GM10248 (cell line): ENCODE data around the gene CACNA1S.

Experiments
- CTCF ChIA-PET: fragments of 300-600 bp; sonication (Branson Sonifier 250); formaldehyde crosslinking; extraction: SDS; loops from one replicate; lab custom pipeline; 2021; ENCODE audit warnings: antibody characterized with exemption; lab: Yijun Ruan, JAX
- POLR2A ChIA-PET: fragments of 350-650 bp; sonication (Branson Sonifier 250); formaldehyde crosslinking; extraction: SDS; loops from one replicate; lab custom pipeline; 2020; ENCODE audit warnings: antibody characterized with exemption; lab: Yijun Ruan, JAX
- DNase-seq: peaks from one replicate; pipeline ENCODE4 v3.0.0; 2012; ENCODE audit errors: extremely low spot score
- CTCF ChIP-seq: IDR thresholded peaks from 2 replicates; pipeline ENCODE4 v1.5.1; 2012; ENCODE audit warnings: mild to moderate bottlenecking, low read depth; ENCODE audit errors: extremely low read depth, missing control alignments, control extremely low read depth

Gene CACNA1S

GRCh38 chr1:201069636-201070035, 42.6 kb downstream of the CACNA1S start:
- ChIA-PET CTCF (interaction anchor here (1.0 kb wide), 1 partner anchor 491 kb away, joined by 3 read pairs; no protein-coding TSS in a partner anchor), POLR2A (interaction anchor here (0.6 kb wide), 1 partner anchor 50 kb away, joined by 3 read pairs; no protein-coding TSS in a partner anchor)
- TF ChIP-seq CTCF: no peak
- DNase-seq: no peak

- no peak for DNase-seq
- POLR2A ChIA-PET: interaction anchor here (0.6 kb wide), 1 partner anchor 50 kb away, joined by 3 read pairs; no protein-coding TSS in a partner anchor
- CTCF ChIA-PET: no interaction called here
- no peak for TF ChIP-seq CTCF
These were observed 43.2 kb downstream of the CACNA1S start for GRCh38 chr1:201068976-201069375.

- TF ChIP-seq CTCF: no peak
- DNase-seq: no peak
- ChIA-PET CTCF (interaction anchor here (1.2 to 2.0 kb wide), 3 partner anchors 24 to 96 kb away, joined by 3 to 6 read pairs (median 4); no protein-coding TSS in a partner anchor), POLR2A (no interaction called here)
These were observed 45.2 kb downstream of the CACNA1S start for GRCh38 chr1:201066986-201067385.

GRCh38 chr1:201065686-201066085, 46.5 kb downstream of the CACNA1S start:
- ChIA-PET CTCF (interaction anchor here (1.6 kb wide), 1 partner anchor 94 kb away, joined by 4 read pairs; no protein-coding TSS in a partner anchor), POLR2A (no interaction called here)
- TF ChIP-seq CTCF: no peak
- DNase-seq: no peak

GRCh38 chr1:201064806-201065205, 47.4 kb downstream of the CACNA1S start:
- DNase-seq: no peak
- POLR2A ChIA-PET: no interaction called here
- no peak for TF ChIP-seq CTCF
- CTCF ChIA-PET: interaction anchor here (0.8 to 1.6 kb wide), 2 partner anchors 10 to 93 kb away, joined by 3 to 4 read pairs; no protein-coding TSS in a partner anchor

DNA sequence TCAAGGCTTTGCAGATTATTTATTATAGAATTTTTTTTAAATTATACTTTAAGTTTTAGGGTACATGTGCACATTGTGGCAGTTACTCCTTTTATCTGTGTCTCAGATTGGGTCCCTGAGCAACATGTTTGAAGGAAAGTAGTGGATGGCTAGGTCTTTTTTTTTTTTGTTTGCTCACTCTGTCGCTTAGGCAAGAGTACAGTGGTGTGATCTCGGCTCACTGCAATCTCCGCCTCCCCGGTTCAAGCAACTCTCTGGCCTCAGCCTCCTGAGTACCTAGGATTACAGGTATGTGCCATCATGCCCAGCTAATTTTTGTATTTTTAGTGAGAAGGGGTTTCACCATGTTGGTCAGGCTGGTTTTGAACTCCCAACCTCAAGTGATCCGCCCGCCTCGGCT, 49.1 kb downstream of the CACNA1S start:
- POLR2A ChIA-PET: no interaction called here
- no peak for DNase-seq
- TF ChIP-seq CTCF: no peak
- CTCF ChIA-PET: no interaction called here

GRCh38 chr1:201062511-201063091, 49.6 kb downstream of the CACNA1S start:
- no peak for TF ChIP-seq CTCF
- POLR2A ChIA-PET: no interaction called here
- CTCF ChIA-PET: interaction anchor here (0.8 kb wide), 1 partner anchor 440 kb away, joined by 3 read pairs; no protein-coding TSS in a partner anchor
- DNase-seq: no peak
